ENCODE data around the gene PLCB1. TPM values are rescaled to one million over a fixed set of nuclear protein-coding genes. Genes with fewer than 3 reads are reported as not detected.
A peak's percentile ranks its signal among the peaks of the same experiment; 100 is the strongest.

Gene PLCB1
- total and polyA plus RNA-seq, 2 donors (not counting 3 experiments of a cell fraction or from before 2014, with no cell fraction given), result 10.2 to 53.4 TPM

GRCh38 chr20:8627340-8628004 lies 495.4 kb downstream of the PLCB1 start:
- POLR2A ChIA-PET, result no interaction called here

More at GRCh38 chr20:8627340-8628004, 495.4 kb downstream of the PLCB1 start:
- dilution Hi-C loops (cut with MboI; ENCODE audit: extremely low pct_ligation_motif_present, low sequenced_read_pairs), result no loop called here
- intact Hi-C loops (cut with micrococcal nuclease), result no loop called here
- H3K9me1 ChIP-seq (replicated peaks; ENCODE audit: control insufficient read depth, extremely low read depth, insufficient read depth, low read length), result no peaks in the 10 kb centered on the region
- no peak for FAIRE-seq
- peak overlapping the region; percentile 2 for H3K4me2 ChIP-seq (ENCODE audit: insufficient read depth, low read length)
- H3K27me3 ChIP-seq (ENCODE audit: control insufficient read depth in 2 of 2, insufficient read depth in 2 of 2, low read length in 2 of 2), result no peaks in the 10 kb centered on the region
- no peaks in the 10 kb centered on the region for H3K36me3 ChIP-seq (ENCODE audit: control insufficient read depth in 2 of 2, extremely low read depth in 1 of 2, insufficient read depth in 2 of 2, low read length in 2 of 2)
- no peak overlapping the region for H2AFZ ChIP-seq (ENCODE audit: low read depth, low read length)
- no peaks in the 10 kb centered on the region for H4K20me1 ChIP-seq (replicated peaks; ENCODE audit: control insufficient read depth, extremely low read depth, insufficient read depth, low read length)
- peak; percentile 22 for DNase-seq (ENCODE audit: low read depth, low spot score)
- BruUV-seq (replicated peaks), result no TSS peak
- H3K4me1 ChIP-seq (ENCODE audit: control insufficient read depth, extremely low read depth, insufficient read depth, low read length), result no peaks in the 10 kb centered on the region
- H3K27ac ChIP-seq (ENCODE audit: insufficient read depth, low read depth, low read length), result no peak overlapping the region
- H3K9me3 ChIP-seq (replicated peaks; ENCODE audit: control insufficient read depth, insufficient read depth, low read length), result no peaks in the 10 kb centered on the region
- H3K79me2 ChIP-seq (ENCODE audit: control insufficient read depth, insufficient read depth, low read length), result no peaks in the 10 kb centered on the region
- no peak for TF ChIP-seq JUN (IDR thresholded peaks at IDR 0.05; ENCODE audit: borderline replicate concordance, insufficient read depth, insufficient read length, low read depth)
- TF ChIP-seq MYC (IDR thresholded peaks at IDR 0.05; ENCODE audit: low read depth, low read length), result no peak
- TF ChIP-seq POLR2AphosphoS5 (IDR thresholded peaks at IDR 0.05; ENCODE audit: insufficient read depth, low read depth, low read length), result no peak
- no peak for TF ChIP-seq CTCF (IDR thresholded peaks at IDR 0.05; ENCODE audit: extremely low read depth in 1 of 2, insufficient read depth in 1 of 2, low read depth in 1 of 2, low read length in 2 of 2)
- no peak for TF ChIP-seq EZH2 (IDR thresholded peaks at IDR 0.05; ENCODE audit: borderline replicate concordance, low read depth, low read length, severe bottlenecking)
- no peak overlapping the region for H3K9ac ChIP-seq (replicated peaks; ENCODE audit: extremely low read depth, insufficient read depth, low read length)
- no peak overlapping the region for H3K4me3 ChIP-seq (replicated peaks in 1 of 3; ENCODE audit: insufficient read depth in 1 of 3, low read depth in 1 of 3, low read length in 3 of 3)
- CTCF ChIA-PET, result no interaction called here
